ENCODE measurements around the gene MRPL50. TPM values are rescaled to one million over a fixed set of nuclear protein-coding genes. Genes with fewer than 3 reads are reported as not detected.
A peak's percentile ranks its signal among the peaks of the same experiment; 100 is the strongest.

Gene MRPL50
- total and polyA plus RNA-seq, 8 donors = 3.7 to 8.4 (median 6.4) TPM

DNA sequence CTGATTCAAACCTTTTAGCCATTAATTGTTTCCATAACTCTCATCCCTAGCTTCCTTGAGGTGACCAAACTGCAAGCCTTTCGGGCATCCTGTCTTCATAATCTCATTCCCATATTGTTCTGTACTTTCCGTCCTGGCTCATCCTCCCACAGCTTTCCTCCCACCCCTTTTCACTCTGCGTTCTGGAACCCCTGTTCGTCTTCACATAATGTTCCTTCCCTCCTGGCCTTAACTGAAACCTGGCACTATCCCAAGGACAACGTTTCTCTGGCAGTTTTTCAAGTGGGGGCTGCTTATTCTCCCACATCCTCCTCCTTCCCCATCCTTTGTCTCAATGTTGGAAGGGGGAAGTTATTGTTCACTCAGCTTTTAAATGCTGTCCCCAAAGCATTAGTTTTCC lies 1.7 kb upstream of the MRPL50 start:
- Histone ChIP-seq H3K9me3 (no peaks in the 10 kb centered on the region), H3K27ac (peak overlapping the region in 2 of 4 donors; percentile 82 to 90), H3K4me3 (peak overlapping the region; percentile 58 to 79 (median 70)), H3K36me3 (peaks cover 5 to 42% (median 14%) of the 10 kb centered on the region in 3 donors), H3K27me3 (no peaks in the 10 kb centered on the region), H3K4me1 (peaks cover 15 to 25% (median 24%) of the 10 kb centered on the region in 3 donors)
- ATAC-seq = no peak
- DNase-seq = peak in 3 of 6 donors; percentile 26 to 47 (median 36)
- intact Hi-C loops (cut with DNase I) = no loop called here
- 22 to 30% methylated on average over 5 of the region's 5 CpGs for WGBS, 2 donors
- FAIRE-seq = no peak
- TF ChIP-seq, protein P1, sequence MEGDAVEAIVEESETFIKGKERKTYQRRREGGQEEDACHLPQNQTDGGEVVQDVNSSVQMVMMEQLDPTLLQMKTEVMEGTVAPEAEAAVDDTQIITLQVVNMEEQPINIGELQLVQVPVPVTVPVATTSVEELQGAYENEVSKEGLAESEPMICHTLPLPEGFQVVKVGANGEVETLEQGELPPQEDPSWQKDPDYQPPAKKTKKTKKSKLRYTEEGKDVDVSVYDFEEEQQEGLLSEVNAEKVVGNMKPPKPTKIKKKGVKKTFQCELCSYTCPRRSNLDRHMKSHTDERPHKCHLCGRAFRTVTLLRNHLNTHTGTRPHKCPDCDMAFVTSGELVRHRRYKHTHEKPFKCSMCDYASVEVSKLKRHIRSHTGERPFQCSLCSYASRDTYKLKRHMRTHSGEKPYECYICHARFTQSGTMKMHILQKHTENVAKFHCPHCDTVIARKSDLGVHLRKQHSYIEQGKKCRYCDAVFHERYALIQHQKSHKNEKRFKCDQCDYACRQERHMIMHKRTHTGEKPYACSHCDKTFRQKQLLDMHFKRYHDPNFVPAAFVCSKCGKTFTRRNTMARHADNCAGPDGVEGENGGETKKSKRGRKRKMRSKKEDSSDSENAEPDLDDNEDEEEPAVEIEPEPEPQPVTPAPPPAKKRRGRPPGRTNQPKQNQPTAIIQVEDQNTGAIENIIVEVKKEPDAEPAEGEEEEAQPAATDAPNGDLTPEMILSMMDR (IDR thresholded peaks at IDR 0.05) = no peak

DNA sequence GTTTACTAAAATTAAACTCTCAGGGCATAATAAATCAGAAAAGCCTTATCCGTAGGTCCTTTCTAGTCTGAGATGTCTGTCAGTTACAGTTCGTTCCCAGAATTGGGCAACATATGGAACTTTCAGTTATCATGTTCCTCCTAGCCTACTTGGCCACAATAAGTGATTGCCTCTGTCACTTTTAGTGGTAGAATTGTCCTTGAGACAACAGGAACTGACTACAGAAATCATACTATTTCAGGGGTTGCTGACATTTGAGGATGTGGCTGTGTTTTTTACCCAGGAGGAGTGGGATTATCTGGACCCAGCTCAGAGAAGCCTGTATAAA lies 1.2 kb upstream of the MRPL50 start:
- Histone ChIP-seq H3K36me3 (peaks cover 5 to 37% (median 11%) of the 10 kb centered on the region in 3 donors), H3K27ac (peak overlapping the region in 2 of 4 donors; percentile 82 to 90), H3K9me3 (no peaks in the 10 kb centered on the region), H3K4me3 (peak overlapping the region; percentile 58 to 79 (median 70)), H3K27me3 (no peaks in the 10 kb centered on the region), H3K4me1 (peaks cover 15 to 27% (median 25%) of the 10 kb centered on the region in 3 donors)
- 1 to 4% methylated on average over 2 of the region's 2 CpGs for WGBS, 2 donors
- no peak for FAIRE-seq
- no peak for DNase-seq
- TF ChIP-seq, protein P1 (IDR thresholded peaks at IDR 0.05) = no peak
- intact Hi-C loops (cut with DNase I) = no loop called here
- peak in 2 of 4 donors; percentile 1 for ATAC-seq

DNA sequence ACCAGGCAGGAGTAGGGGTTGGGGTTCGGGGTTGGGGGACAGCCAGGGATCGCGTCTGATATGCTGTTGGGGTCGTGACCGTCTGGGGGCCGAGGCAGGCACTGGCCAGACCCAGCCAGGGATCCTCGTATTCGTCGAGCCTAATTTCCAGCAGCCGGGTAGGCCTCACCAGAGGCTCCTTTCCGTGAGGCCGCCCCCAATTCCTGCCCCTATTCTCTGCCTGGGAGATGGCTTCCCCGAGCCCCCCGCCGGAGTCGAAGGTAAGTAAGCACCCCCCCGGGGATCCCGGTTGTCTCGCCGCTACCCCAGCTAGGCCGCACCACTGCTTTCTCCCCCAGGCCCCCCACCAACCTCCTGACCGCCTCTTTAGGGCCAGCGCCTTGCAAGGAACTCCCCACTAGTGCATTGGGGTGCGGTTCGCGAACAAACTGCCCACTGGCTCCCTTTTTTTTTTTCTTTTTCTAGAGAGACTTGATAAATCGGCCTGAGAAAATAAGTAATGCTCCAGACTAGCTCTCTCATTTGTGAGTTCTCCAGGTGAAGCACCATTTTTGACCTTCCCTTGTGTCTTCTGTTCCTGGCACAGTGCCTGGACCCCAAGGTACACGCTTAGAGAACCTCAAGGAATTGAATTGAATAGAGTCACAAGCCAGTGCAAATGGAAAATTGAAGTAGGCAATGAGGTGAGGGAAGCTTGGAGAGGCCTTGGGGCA lies 668 bp upstream of the MRPL50 start:
- ATAC-seq = peak in 3 of 4 donors; percentile 21 to 29 (median 24)
- peaks cover 15 to 27% (median 25%) of the 10 kb centered on the region in 3 donors for H3K4me1 ChIP-seq
- peaks cover 5 to 32% (median 6%) of the 10 kb centered on the region in 3 donors for H3K36me3 ChIP-seq
- 1 to 2% methylated on average over 28 of the region's 28 CpGs for WGBS, 2 donors
- DNase-seq = peak in 5 of 6 donors; percentile 27 to 86 (median 46)
- peak overlapping the region; percentile 66 to 90 (median 76) for H3K27ac ChIP-seq
- intact Hi-C loops (cut with DNase I) = no loop called here
- H3K27me3 ChIP-seq = no peaks in the 10 kb centered on the region
- no peak for FAIRE-seq
- peak overlapping the region; percentile 58 to 79 (median 70) for H3K4me3 ChIP-seq
- H3K9me3 ChIP-seq = no peaks in the 10 kb centered on the region
- TF ChIP-seq, protein P1 (IDR thresholded peaks at IDR 0.05) = no peak

DNA sequence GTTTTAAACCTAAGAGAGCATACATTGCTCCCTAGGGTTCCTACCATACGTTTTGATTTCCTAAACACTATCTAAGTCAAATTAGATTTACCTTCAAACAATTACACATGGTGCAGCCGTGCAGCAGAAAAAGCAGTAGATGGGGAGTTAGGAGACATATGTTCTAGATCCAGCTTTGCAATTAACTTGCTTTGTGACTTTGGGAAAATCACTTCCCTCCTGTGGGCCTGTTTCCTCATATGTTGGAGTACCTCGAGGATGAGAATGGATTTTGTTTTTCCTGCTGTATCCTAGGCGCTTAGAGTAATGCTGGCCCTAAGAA lies 711 bp downstream of the MRPL50 start:
- Histone ChIP-seq H3K4me3 (peak overlapping the region; percentile 33 to 79 (median 66)), H3K4me1 (peaks cover 15 to 27% (median 25%) of the 10 kb centered on the region in 3 donors)
- 3 to 5% methylated on average over 4 of the region's 4 CpGs for WGBS, 2 donors

More for the DNA sequence above, 711 bp downstream of the MRPL50 start:
- FAIRE-seq = no peak
- H3K36me3 ChIP-seq = peaks cover 0 to 18% (median 0%) of the 10 kb centered on the region in 3 donors
- H3K9me3 ChIP-seq = no peaks in the 10 kb centered on the region
- ATAC-seq = peak in 3 of 4 donors; percentile 0 to 7 (median 1)
- DNase-seq = no peak
- TF ChIP-seq, protein P1 (IDR thresholded peaks at IDR 0.05) = no peak
- intact Hi-C loops (cut with DNase I) = no loop called here
- no peaks in the 10 kb centered on the region for H3K27me3 ChIP-seq
- peak overlapping the region in 3 of 4 donors; percentile 72 to 90 (median 82) for H3K27ac ChIP-seq
